SK-N-SH (cell line): Measurements from ENCODE around the gene ANKRD44. TPM values are rescaled to one million over a fixed set of nuclear protein-coding genes. Genes with fewer than 3 reads are reported as not detected.

ENCODE experiments used
- CTCF ChIA-PET: fragments of 300-600, 350-600 bp; formaldehyde crosslinking; extraction: SDS; loops from one replicate; lab custom pipeline; 2021; lab: Yijun Ruan, JAX
- POLR2A ChIA-PET: fragments of 350-600 bp; sonication (Branson Sonifier 250); formaldehyde crosslinking; extraction: SDS; loops from one replicate; lab custom pipeline; 2020; ENCODE audit warnings: antibody characterized with exemption, inconsistent platforms; lab: Yijun Ruan, JAX
- DNase-seq: peaks from one replicate; pipeline ENCODE4 v3.0.0; 2012
- H2AFZ ChIP-seq: fragments of 200-600 bp; sonication (generic); 2 replicates; pipeline ENCODE4 v1.8.1; 2016; ENCODE audit warnings: antibody characterized with exemption, mild to moderate bottlenecking, low read depth
- H3F3A ChIP-seq: fragments of 200-600 bp; sonication (generic); replicated peaks from 2 replicates; pipeline ENCODE3; 2016; ENCODE audit warnings: antibody characterized with exemption, mild to moderate bottlenecking; ENCODE audit not compliant: insufficient read depth
- H3K27ac ChIP-seq, 2 experiments: fragments of 200-500 bp in 1 of 2; fragments of 200-600 bp in 1 of 2; sonication (Bioruptor generic) in 1 of 2; sonication (generic), shearing (Covaris generic) in 1 of 2; 2 replicates each; pipeline versions ENCODE4 v1.5.1 to v1.6.1; 2014 to 2016; ENCODE audit warnings: low read depth in 2 of 2, inconsistent platforms in 1 of 2, low read length in 1 of 2, mild to moderate bottlenecking in 1 of 2, mixed read lengths in 1 of 2
- H3K27me3 ChIP-seq: fragments of 200-600 bp; sonication (generic), shearing (Covaris generic); 2 replicates; pipeline ENCODE4 v1.6.1; 2016; ENCODE audit warnings: mixed run types; ENCODE audit not compliant: insufficient read depth
- H3K36me3 ChIP-seq, 2 experiments: fragments of 200-500 bp in 1 of 2; fragments of 200-600 bp in 1 of 2; sonication (Bioruptor generic) in 1 of 2; sonication (generic) in 1 of 2; replicated peaks in 1 of 2; 2 replicates each; pipeline versions ENCODE3 to v1.5.1; 2014 to 2016; ENCODE audit warnings: low read length in 1 of 2, mild to moderate bottlenecking in 1 of 2; ENCODE audit not compliant: insufficient read depth in 2 of 2, control insufficient read depth in 1 of 2
- H3K4me1 ChIP-seq, 2 experiments: fragments of 200-500 bp in 1 of 2; fragments of 200-600 bp in 1 of 2; sonication (Bioruptor generic) in 1 of 2; sonication (generic), shearing (Covaris generic) in 1 of 2; 2 replicates each; pipeline versions ENCODE4 v1.5.1 to v1.6.1; 2014 to 2016; ENCODE audit warnings: low read depth in 1 of 2, low read length in 1 of 2, mixed run types in 1 of 2; ENCODE audit not compliant: insufficient read depth in 2 of 2, control insufficient read depth in 1 of 2
- H3K4me2 ChIP-seq: fragments of 200-600 bp; sonication (generic), shearing (Covaris generic); 2 replicates; pipeline ENCODE4 v1.6.1; 2017; ENCODE audit warnings: mixed run types
- H3K4me3 ChIP-seq, 2 experiments: fragments of 200-500 bp in 1 of 2; fragments of 200-600 bp in 1 of 2; sonication (Bioruptor generic) in 1 of 2; sonication (generic), shearing (Covaris generic) in 1 of 2; 2 replicates each; pipeline versions ENCODE4 v1.5.1 to v1.8.1; 2014 to 2016; ENCODE audit warnings: low read depth in 2 of 2, inconsistent platforms in 1 of 2, low read length in 1 of 2, mild to moderate bottlenecking in 1 of 2, mixed read lengths in 1 of 2, moderate library complexity in 1 of 2
- H3K79me2 ChIP-seq: fragments of 200-600 bp; sonication (generic); 2 replicates; pipeline ENCODE4 v1.8.1; 2017; ENCODE audit warnings: mild to moderate bottlenecking; ENCODE audit not compliant: insufficient read depth
- H3K9ac ChIP-seq: fragments of 200-600 bp; sonication (generic); 2 replicates; pipeline ENCODE4 v1.6.1; 2017; ENCODE audit warnings: mixed run types
- H3K9me2 ChIP-seq: fragments of 200-600 bp; sonication (generic); 2 replicates; pipeline ENCODE4 v1.6.1; 2017; ENCODE audit warnings: mixed run types
- H3K9me3 ChIP-seq: fragments of 200-600 bp; sonication (generic); 2 replicates; pipeline ENCODE4 v1.6.1; 2017; ENCODE audit warnings: mixed run types, mild to moderate bottlenecking, moderate library complexity
- H4K20me1 ChIP-seq: fragments of 200-600 bp; sonication (generic); 2 replicates; pipeline ENCODE4 v1.6.1; 2017; ENCODE audit warnings: mild to moderate bottlenecking, mixed run types; ENCODE audit not compliant: insufficient read depth
- CTCF ChIP-seq: fragments of 200-600 bp; sonication (generic); IDR thresholded peaks from 2 replicates; pipeline ENCODE4 v1.6.1; 2017; ENCODE audit warnings: antibody characterized with exemption, mild to moderate bottlenecking, moderate library complexity
- ELF1 ChIP-seq: IDR thresholded peaks from 2 replicates; pipeline ENCODE4 v1.4.0; 2012
- EP300 ChIP-seq, 2 experiments: IDR thresholded peaks; 2 replicates each; pipeline versions ENCODE4 v1.4.0 to v1.6.1; 2012; ENCODE audit warnings: borderline replicate concordance in 1 of 2, low read depth in 1 of 2, low read length in 1 of 2
- FOXM1 ChIP-seq: IDR thresholded peaks from 2 replicates; pipeline ENCODE4 v1.4.0; 2012; ENCODE audit warnings: low read depth, mild to moderate bottlenecking
- REST ChIP-seq: IDR thresholded peaks from 2 replicates; pipeline ENCODE4 v1.6.1; 2012; ENCODE audit warnings: mild to moderate bottlenecking, low read depth, low read length, moderate library complexity
- RFX5 ChIP-seq: IDR thresholded peaks from 2 replicates; pipeline ENCODE4 v1.6.1; 2012; ENCODE audit warnings: mild to moderate bottlenecking, improper control_type of control experiment, low read length
- WGBS: methylation state at CpG from one replicate; pipeline ENCODE4 v1.1.6; 2017; ENCODE audit warnings: low lambda C conversion rate; 5-methylcytosine and 5-hydroxymethylcytosine counted together
- polyA plus RNA-seq, 3 experiments: library from polyadenylated mRNA; depleted of rRNA; stranded (reverse); fragments of >200 nt; gene quantifications; 2 replicates each; pipeline ENCODE4 v1.2.3, GENCODE V29; 2012
- TF ChIP-seq, protein P1 (sequence below): IDR thresholded peaks from 2 replicates; pipeline ENCODE4 v1.4.0; 2012; ENCODE audit warnings: low read depth, borderline replicate concordance
- TF ChIP-seq, protein P2 (sequence below): IDR thresholded peaks from 2 replicates; pipeline ENCODE4; 2012
- TF ChIP-seq, protein P3 (sequence below): IDR thresholded peaks from 2 replicates; pipeline ENCODE4 v1.4.0; 2012; ENCODE audit warnings: low read depth, borderline replicate concordance

Gene ANKRD44
- polyA plus RNA-seq, 1 of the 3 experiments (the other 2 are of a cell fraction): 12.5 TPM

- TF ChIP-seq, protein P1, sequence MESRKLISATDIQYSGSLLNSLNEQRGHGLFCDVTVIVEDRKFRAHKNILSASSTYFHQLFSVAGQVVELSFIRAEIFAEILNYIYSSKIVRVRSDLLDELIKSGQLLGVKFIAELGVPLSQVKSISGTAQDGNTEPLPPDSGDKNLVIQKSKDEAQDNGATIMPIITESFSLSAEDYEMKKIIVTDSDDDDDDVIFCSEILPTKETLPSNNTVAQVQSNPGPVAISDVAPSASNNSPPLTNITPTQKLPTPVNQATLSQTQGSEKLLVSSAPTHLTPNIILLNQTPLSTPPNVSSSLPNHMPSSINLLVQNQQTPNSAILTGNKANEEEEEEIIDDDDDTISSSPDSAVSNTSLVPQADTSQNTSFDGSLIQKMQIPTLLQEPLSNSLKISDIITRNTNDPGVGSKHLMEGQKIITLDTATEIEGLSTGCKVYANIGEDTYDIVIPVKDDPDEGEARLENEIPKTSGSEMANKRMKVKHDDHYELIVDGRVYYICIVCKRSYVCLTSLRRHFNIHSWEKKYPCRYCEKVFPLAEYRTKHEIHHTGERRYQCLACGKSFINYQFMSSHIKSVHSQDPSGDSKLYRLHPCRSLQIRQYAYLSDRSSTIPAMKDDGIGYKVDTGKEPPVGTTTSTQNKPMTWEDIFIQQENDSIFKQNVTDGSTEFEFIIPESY: no peak
- TF ChIP-seq, all 33 proteins: peak for 0
Measured at GRCh38 chr2:197233473-197233872, 77.1 kb downstream of the ANKRD44 start (continued).

- no peaks in the 10 kb centered on the region for H3K9me3 ChIP-seq
- H3K79me2 ChIP-seq: no peaks in the 10 kb centered on the region
- H4K20me1 ChIP-seq: no peaks in the 10 kb centered on the region
- no peak for DNase-seq
- no peak overlapping the region for H3K27ac ChIP-seq
- H3K9ac ChIP-seq: no peak overlapping the region
- no peak overlapping the region for H3K4me3 ChIP-seq
- no peaks in the 10 kb centered on the region for H3K9me2 ChIP-seq
- H3F3A ChIP-seq: no peaks in the 10 kb centered on the region
- ChIA-PET POLR2A (no interaction called here), CTCF (no interaction called here)
- no peak overlapping the region for H2AFZ ChIP-seq
- 90% methylated on average over 2 of the region's 2 CpGs for WGBS
- no peak overlapping the region for H3K4me2 ChIP-seq
- TF ChIP-seq, protein P2, sequence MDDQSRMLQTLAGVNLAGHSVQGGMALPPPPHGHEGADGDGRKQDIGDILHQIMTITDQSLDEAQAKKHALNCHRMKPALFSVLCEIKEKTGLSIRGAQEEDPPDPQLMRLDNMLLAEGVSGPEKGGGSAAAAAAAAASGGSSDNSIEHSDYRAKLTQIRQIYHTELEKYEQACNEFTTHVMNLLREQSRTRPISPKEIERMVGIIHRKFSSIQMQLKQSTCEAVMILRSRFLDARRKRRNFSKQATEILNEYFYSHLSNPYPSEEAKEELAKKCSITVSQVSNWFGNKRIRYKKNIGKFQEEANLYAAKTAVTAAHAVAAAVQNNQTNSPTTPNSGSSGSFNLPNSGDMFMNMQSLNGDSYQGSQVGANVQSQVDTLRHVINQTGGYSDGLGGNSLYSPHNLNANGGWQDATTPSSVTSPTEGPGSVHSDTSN: no peak
- no peak for TF ChIP-seq ELF1
- no peak for TF ChIP-seq REST
- TF ChIP-seq, protein P3, sequence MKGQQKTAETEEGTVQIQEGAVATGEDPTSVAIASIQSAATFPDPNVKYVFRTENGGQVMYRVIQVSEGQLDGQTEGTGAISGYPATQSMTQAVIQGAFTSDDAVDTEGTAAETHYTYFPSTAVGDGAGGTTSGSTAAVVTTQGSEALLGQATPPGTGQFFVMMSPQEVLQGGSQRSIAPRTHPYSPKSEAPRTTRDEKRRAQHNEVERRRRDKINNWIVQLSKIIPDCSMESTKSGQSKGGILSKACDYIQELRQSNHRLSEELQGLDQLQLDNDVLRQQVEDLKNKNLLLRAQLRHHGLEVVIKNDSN: no peak
- TF ChIP-seq EP300 (IDR thresholded peaks at IDR 0.05; ENCODE audit: borderline replicate concordance in 1 of 2, low read depth in 1 of 2, low read length in 1 of 2): no peak
- TF ChIP-seq RFX5: no peak
- no peak for TF ChIP-seq CTCF
- no peak for TF ChIP-seq FOXM1
- H3K27me3 ChIP-seq: no peaks in the 10 kb centered on the region
- peaks cover 0 to 6% of the 10 kb centered on the region in 2 experiments; a peak in 1 of 4 replicates for H3K4me1 ChIP-seq
- H3K36me3 ChIP-seq: no peaks in the 10 kb centered on the region
Measured at GRCh38 chr2:197232010-197232409, 78.6 kb downstream of the ANKRD44 start.
